Activated CD4-positive, alpha-beta memory T cell treated with anti-CD3 and anti-CD28 coated beads for 36 hours (primary cell): ENCODE data around the gene LSM7. TPM values are rescaled to one million over a fixed set of nuclear protein-coding genes. Genes with fewer than 3 reads are reported as not detected.

Source experiments
- CTCF ChIA-PET: fragments of 350-600 bp; sonication (Branson Sonifier 250); formaldehyde crosslinking; loops from one replicate; lab custom pipeline; 2021; ENCODE audit warnings: antibody characterized with exemption, inconsistent platforms; lab: Charles Lee
- POLR2A ChIA-PET: fragments of 350-600 bp; sonication (Branson Sonifier 250); formaldehyde crosslinking; loops from one replicate; lab custom pipeline; 2021; ENCODE audit warnings: antibody characterized with exemption; lab: Charles Lee
- DNase-seq: peaks from one replicate; pipeline ENCODE4 v3.0.0-alpha.2; 2020
- H3K27ac Mint-ChIP-seq: one replicate; pipeline ENCODE4 v1.8.0; 2021; ENCODE audit warnings: mixed read lengths
- H3K27me3 Mint-ChIP-seq: one replicate; pipeline ENCODE4 v1.8.0; 2021; ENCODE audit warnings: mixed read lengths
- H3K36me3 Mint-ChIP-seq: one replicate; pipeline ENCODE4 v1.8.0; 2021; ENCODE audit warnings: mixed read lengths
- H3K4me1 Mint-ChIP-seq: one replicate; pipeline ENCODE4 v1.8.0; 2021; ENCODE audit warnings: low read depth, mixed read lengths
- H3K4me3 Mint-ChIP-seq: one replicate; pipeline ENCODE4 v1.8.0; 2021; ENCODE audit warnings: mild to moderate bottlenecking, mixed read lengths
- H3K9me3 Mint-ChIP-seq: one replicate; pipeline ENCODE4 v1.8.0; 2021; ENCODE audit warnings: mixed read lengths
- intact Hi-C: fragments of 100-400 bp; cut with micrococcal nuclease; formaldehyde crosslinking; loops from one replicate; pipeline ENCODE4 v1.15.1; 2023
- total RNA-seq, 2 experiments: library from RNA; stranded (reverse); gene quantifications; one replicate each; pipeline ENCODE4 v1.2.3, GENCODE V29; 2021

The LSM7 gene
- total RNA-seq, 2 experiments from 2014 or later: 137 to 144 TPM

- H3K36me3 Mint-ChIP-seq: peaks cover 37% of the 10 kb centered on the region
- no peaks in the 10 kb centered on the region for H3K9me3 Mint-ChIP-seq
- POLR2A ChIA-PET: no interaction called here
- CTCF ChIA-PET: no interaction called here
- no peak overlapping the region for H3K4me3 Mint-ChIP-seq
- H3K27ac Mint-ChIP-seq: no peak overlapping the region
- no peaks in the 10 kb centered on the region for H3K27me3 Mint-ChIP-seq
- H3K4me1 Mint-ChIP-seq: peaks cover 29% of the 10 kb centered on the region
- DNase-seq: no peak
- intact Hi-C loops: no loop called here
Observed at GRCh38 chr19:2324220-2324948, 4.0 kb downstream of the LSM7 start.

- no peaks in the 10 kb centered on the region for H3K27me3 Mint-ChIP-seq
- peaks cover 25% of the 10 kb centered on the region for H3K4me1 Mint-ChIP-seq
- no peaks in the 10 kb centered on the region for H3K9me3 Mint-ChIP-seq
- intact Hi-C loops: no loop called here
- CTCF ChIA-PET: interaction anchor here (0.9 to 1.5 kb wide), 2 partner anchors 62 to 68 kb away, joined by 3 to 4 read pairs; no protein-coding TSS in a partner anchor
- H3K27ac Mint-ChIP-seq: no peak overlapping the region
- peaks cover 37% of the 10 kb centered on the region for H3K36me3 Mint-ChIP-seq
- no peak overlapping the region for H3K4me3 Mint-ChIP-seq
- DNase-seq: no peak
- POLR2A ChIA-PET: no interaction called here
Observed at GRCh38 chr19:2323707-2324106, 4.7 kb downstream of the LSM7 start.

- ChIA-PET POLR2A (no interaction called here), CTCF (no interaction called here)
- Mint-ChIP-seq H3K4me3 (no peak overlapping the region), H3K4me1 (peaks cover 14% of the 10 kb centered on the region), H3K36me3 (peaks cover 25% of the 10 kb centered on the region), H3K9me3 (no peaks in the 10 kb centered on the region), H3K27ac (no peak overlapping the region), H3K27me3 (no peaks in the 10 kb centered on the region)
- DNase-seq: no peak
- intact Hi-C loops: no loop called here
Observed at GRCh38 chr19:2321565-2322283, 6.7 kb downstream of the LSM7 start.

- DNase-seq: no peak
Observed at GRCh38 chr19:2320939-2321338, 7.4 kb downstream of the LSM7 start.

GRCh38 chr19:2320049-2320448 is 8.3 kb downstream of the LSM7 start:
- CTCF ChIA-PET: no interaction called here

More at GRCh38 chr19:2320939-2321338, 7.4 kb downstream of the LSM7 start:
- H3K4me1 Mint-ChIP-seq: peaks cover 7% of the 10 kb centered on the region
- peaks cover under 1% of the 10 kb centered on the region for H3K9me3 Mint-ChIP-seq
- H3K36me3 Mint-ChIP-seq: peaks cover 19% of the 10 kb centered on the region
- ChIA-PET CTCF (no interaction called here), POLR2A (interaction anchor here (0.5 to 0.6 kb wide), 2 partner anchors 24 to 64 kb away, joined by 3 read pairs; no protein-coding TSS in a partner anchor)
- no peak overlapping the region for H3K27ac Mint-ChIP-seq
- H3K4me3 Mint-ChIP-seq: no peak overlapping the region
- intact Hi-C loops: no loop called here
- no peaks in the 10 kb centered on the region for H3K27me3 Mint-ChIP-seq

GRCh38 chr19:2319551-2319950 is 8.8 kb downstream of the LSM7 start:
- peaks cover 14% of the 10 kb centered on the region for H3K9me3 Mint-ChIP-seq
- POLR2A ChIA-PET: no interaction called here
- intact Hi-C loops: no loop called here

More at GRCh38 chr19:2320049-2320448, 8.3 kb downstream of the LSM7 start:
- Mint-ChIP-seq H3K27ac (no peak overlapping the region), H3K4me3 (no peak overlapping the region), H3K9me3 (peaks cover 9% of the 10 kb centered on the region), H3K27me3 (peaks cover under 1% of the 10 kb centered on the region), H3K4me1 (no peaks in the 10 kb centered on the region), H3K36me3 (peaks cover 14% of the 10 kb centered on the region)
- intact Hi-C loops: no loop called here
- POLR2A ChIA-PET: no interaction called here
- DNase-seq: no peak

GRCh38 chr19:2318923-2319322 is 9.5 kb downstream of the LSM7 start:
- Mint-ChIP-seq H3K4me1 (no peaks in the 10 kb centered on the region), H3K4me3 (no peak overlapping the region), H3K27me3 (peaks cover 6% of the 10 kb centered on the region), H3K9me3 (peaks cover 18% of the 10 kb centered on the region), H3K36me3 (peaks cover 10% of the 10 kb centered on the region), H3K27ac (no peak overlapping the region)
- ChIA-PET POLR2A (interaction anchor here (0.8 kb wide), 1 partner anchor 88 kb away, joined by 3 read pairs; no protein-coding TSS in a partner anchor), CTCF (no interaction called here)
- intact Hi-C loops: no loop called here
- no peak for DNase-seq

More at GRCh38 chr19:2319551-2319950, 8.8 kb downstream of the LSM7 start:
- no peak overlapping the region for H3K27ac Mint-ChIP-seq
- peaks cover 16% of the 10 kb centered on the region for H3K36me3 Mint-ChIP-seq
- CTCF ChIA-PET: no interaction called here
- no peak for DNase-seq
- no peak overlapping the region for H3K4me3 Mint-ChIP-seq
- H3K4me1 Mint-ChIP-seq: no peaks in the 10 kb centered on the region
- peaks cover 5% of the 10 kb centered on the region for H3K27me3 Mint-ChIP-seq

- ChIA-PET CTCF (interaction anchor here (1.5 kb wide), 1 partner anchor 9 kb away, joined by 3 read pairs; no protein-coding TSS in a partner anchor), POLR2A (no interaction called here)
- H3K27ac Mint-ChIP-seq: no peak overlapping the region
- H3K4me3 Mint-ChIP-seq: no peak overlapping the region
- no peaks in the 10 kb centered on the region for H3K4me1 Mint-ChIP-seq
- intact Hi-C loops: no loop called here
- peaks cover 6% of the 10 kb centered on the region for H3K36me3 Mint-ChIP-seq
- H3K27me3 Mint-ChIP-seq: peaks cover 14% of the 10 kb centered on the region
- no peak for DNase-seq
- peaks cover 18% of the 10 kb centered on the region for H3K9me3 Mint-ChIP-seq
Observed at GRCh38 chr19:2317756-2318155, 10.6 kb downstream of the LSM7 start.

GRCh38 chr19:2317300-2317699 is 11.1 kb downstream of the LSM7 start:
- H3K27me3 Mint-ChIP-seq: peaks cover 14% of the 10 kb centered on the region
- no peaks in the 10 kb centered on the region for H3K4me1 Mint-ChIP-seq
- ChIA-PET CTCF (interaction anchor here (1.5 kb wide), 1 partner anchor 9 kb away, joined by 3 read pairs; no protein-coding TSS in a partner anchor), POLR2A (no interaction called here)
- H3K36me3 Mint-ChIP-seq: peaks cover 6% of the 10 kb centered on the region
- H3K9me3 Mint-ChIP-seq: peaks cover 18% of the 10 kb centered on the region
- no peak overlapping the region for H3K4me3 Mint-ChIP-seq
- H3K27ac Mint-ChIP-seq: no peak overlapping the region
- DNase-seq: no peak
- intact Hi-C loops: no loop called here

- H3K9me3 Mint-ChIP-seq: peaks cover 18% of the 10 kb centered on the region
- H3K27me3 Mint-ChIP-seq: peaks cover 14% of the 10 kb centered on the region
- no peaks in the 10 kb centered on the region for H3K4me1 Mint-ChIP-seq
- H3K4me3 Mint-ChIP-seq: no peak overlapping the region
- H3K27ac Mint-ChIP-seq: no peak overlapping the region
- ChIA-PET CTCF (interaction anchor here (0.6 to 1.4 kb wide), 3 partner anchors 11 to 78 kb away, joined by 3 to 4 read pairs (median 3); no protein-coding TSS in a partner anchor), POLR2A (no interaction called here)
- DNase-seq: peak; percentile 38
- peaks cover 6% of the 10 kb centered on the region for H3K36me3 Mint-ChIP-seq
- intact Hi-C loops: no loop called here
Observed at GRCh38 chr19:2315818-2316353, 12.5 kb downstream of the LSM7 start.

- Mint-ChIP-seq H3K36me3 (peaks cover 6% of the 10 kb centered on the region), H3K4me3 (no peak overlapping the region), H3K27ac (no peak overlapping the region), H3K9me3 (peaks cover 18% of the 10 kb centered on the region), H3K27me3 (peaks cover 14% of the 10 kb centered on the region), H3K4me1 (no peaks in the 10 kb centered on the region)
- DNase-seq: no peak
- ChIA-PET CTCF (interaction anchor here (0.6 to 1.4 kb wide), 3 partner anchors 11 to 617 kb away, joined by 3 to 4 read pairs (median 3); no protein-coding TSS in a partner anchor), POLR2A (no interaction called here)
- intact Hi-C loops: no loop called here
Observed at GRCh38 chr19:2315121-2315817, 13.1 kb downstream of the LSM7 start.
